ENCODE data around the gene UGT1A8.

- TF ChIP-seq CTCF (IDR thresholded peaks at IDR 0.05) (no peak), POLR2A (IDR thresholded peaks at IDR 0.05) (no peak)
These were observed 163.3 kb downstream of the UGT1A8 start for GRCh38 chr2:233780771-233781170.

Measured in heart left ventricle (tissue), 13 donors.